SK-N-SH (cell line): ENCODE data around the gene TRIM8. TPM values are rescaled to one million over a fixed set of nuclear protein-coding genes. Genes with fewer than 3 reads are reported as not detected.

ENCODE experiments used
- CTCF ChIA-PET: fragments of 300-600, 350-600 bp; formaldehyde crosslinking; extraction: SDS; loops from one replicate; lab custom pipeline; 2021; lab: Yijun Ruan, JAX
- POLR2A ChIA-PET: fragments of 350-600 bp; sonication (Branson Sonifier 250); formaldehyde crosslinking; extraction: SDS; loops from one replicate; lab custom pipeline; 2020; ENCODE audit warnings: antibody characterized with exemption, inconsistent platforms; lab: Yijun Ruan, JAX
- DNase-seq: peaks from one replicate; pipeline ENCODE4 v3.0.0; 2012
- H2AFZ ChIP-seq: fragments of 200-600 bp; sonication (generic); 2 replicates; pipeline ENCODE4 v1.8.1; 2016; ENCODE audit warnings: antibody characterized with exemption, mild to moderate bottlenecking, low read depth
- H3F3A ChIP-seq: fragments of 200-600 bp; sonication (generic); replicated peaks from 2 replicates; pipeline ENCODE3; 2016; ENCODE audit warnings: antibody characterized with exemption, mild to moderate bottlenecking; ENCODE audit not compliant: insufficient read depth
- H3K27ac ChIP-seq, 2 experiments: fragments of 200-500 bp in 1 of 2; fragments of 200-600 bp in 1 of 2; sonication (Bioruptor generic) in 1 of 2; sonication (generic), shearing (Covaris generic) in 1 of 2; 2 replicates each; pipeline versions ENCODE4 v1.5.1 to v1.6.1; 2014 to 2016; ENCODE audit warnings: low read depth in 2 of 2, inconsistent platforms in 1 of 2, low read length in 1 of 2, mild to moderate bottlenecking in 1 of 2, mixed read lengths in 1 of 2
- H3K27me3 ChIP-seq: fragments of 200-600 bp; sonication (generic), shearing (Covaris generic); 2 replicates; pipeline ENCODE4 v1.6.1; 2016; ENCODE audit warnings: mixed run types; ENCODE audit not compliant: insufficient read depth
- H3K36me3 ChIP-seq, 2 experiments: fragments of 200-500 bp in 1 of 2; fragments of 200-600 bp in 1 of 2; sonication (Bioruptor generic) in 1 of 2; sonication (generic) in 1 of 2; replicated peaks in 1 of 2; 2 replicates each; pipeline versions ENCODE3 to v1.5.1; 2014 to 2016; ENCODE audit warnings: low read length in 1 of 2, mild to moderate bottlenecking in 1 of 2; ENCODE audit not compliant: insufficient read depth in 2 of 2, control insufficient read depth in 1 of 2
- H3K4me1 ChIP-seq, 2 experiments: fragments of 200-500 bp in 1 of 2; fragments of 200-600 bp in 1 of 2; sonication (Bioruptor generic) in 1 of 2; sonication (generic), shearing (Covaris generic) in 1 of 2; 2 replicates each; pipeline versions ENCODE4 v1.5.1 to v1.6.1; 2014 to 2016; ENCODE audit warnings: low read depth in 1 of 2, low read length in 1 of 2, mixed run types in 1 of 2; ENCODE audit not compliant: insufficient read depth in 2 of 2, control insufficient read depth in 1 of 2
- H3K4me2 ChIP-seq: fragments of 200-600 bp; sonication (generic), shearing (Covaris generic); 2 replicates; pipeline ENCODE4 v1.6.1; 2017; ENCODE audit warnings: mixed run types
- H3K4me3 ChIP-seq, 2 experiments: fragments of 200-500 bp in 1 of 2; fragments of 200-600 bp in 1 of 2; sonication (Bioruptor generic) in 1 of 2; sonication (generic), shearing (Covaris generic) in 1 of 2; 2 replicates each; pipeline versions ENCODE4 v1.5.1 to v1.8.1; 2014 to 2016; ENCODE audit warnings: low read depth in 2 of 2, inconsistent platforms in 1 of 2, low read length in 1 of 2, mild to moderate bottlenecking in 1 of 2, mixed read lengths in 1 of 2, moderate library complexity in 1 of 2
- H3K79me2 ChIP-seq: fragments of 200-600 bp; sonication (generic); 2 replicates; pipeline ENCODE4 v1.8.1; 2017; ENCODE audit warnings: mild to moderate bottlenecking; ENCODE audit not compliant: insufficient read depth
- H3K9ac ChIP-seq: fragments of 200-600 bp; sonication (generic); 2 replicates; pipeline ENCODE4 v1.6.1; 2017; ENCODE audit warnings: mixed run types
- H3K9me2 ChIP-seq: fragments of 200-600 bp; sonication (generic); 2 replicates; pipeline ENCODE4 v1.6.1; 2017; ENCODE audit warnings: mixed run types
- H3K9me3 ChIP-seq: fragments of 200-600 bp; sonication (generic); 2 replicates; pipeline ENCODE4 v1.6.1; 2017; ENCODE audit warnings: mixed run types, mild to moderate bottlenecking, moderate library complexity
- H4K20me1 ChIP-seq: fragments of 200-600 bp; sonication (generic); 2 replicates; pipeline ENCODE4 v1.6.1; 2017; ENCODE audit warnings: mild to moderate bottlenecking, mixed run types; ENCODE audit not compliant: insufficient read depth
- CHD2 ChIP-seq: fragments of 150-350 bp; IDR thresholded peaks from 2 replicates; pipeline ENCODE4 v1.6.1; 2018; ENCODE audit warnings: low read length; ENCODE audit not compliant: partially characterized antibody
- ELF1 ChIP-seq: IDR thresholded peaks from 2 replicates; pipeline ENCODE4 v1.4.0; 2012
- EZH2phosphoT487 ChIP-seq: fragments of 200-600 bp; sonication (generic); IDR thresholded peaks from 2 replicates; pipeline ENCODE4 v1.6.1; 2017; ENCODE audit warnings: low read depth, mixed run types, mild to moderate bottlenecking, antibody characterized with exemption, moderate library complexity, borderline replicate concordance
- FOSL2 ChIP-seq: IDR thresholded peaks from 2 replicates; pipeline ENCODE4 v1.4.0; 2012; ENCODE audit warnings: low read depth, mild to moderate bottlenecking, moderate library complexity, borderline replicate concordance
- FOXJ3 ChIP-seq: sonication (generic); formaldehyde crosslinking; IDR thresholded peaks from 2 replicates; pipeline ENCODE4 v1.5.1; 2020; ENCODE audit warnings: mild to moderate bottlenecking, missing genetic modification reagents
- GABPA ChIP-seq: IDR thresholded peaks from 2 replicates; pipeline ENCODE4 v1.4.0; 2012; ENCODE audit warnings: low read depth, mild to moderate bottlenecking
- GATA2 ChIP-seq: sonication (generic); formaldehyde crosslinking; IDR thresholded peaks from 2 replicates; pipeline ENCODE4 v1.5.0; 2020; ENCODE audit warnings: mild to moderate bottlenecking, missing genetic modification reagents
- MXI1 ChIP-seq: IDR thresholded peaks from 2 replicates; pipeline ENCODE4 v1.6.1; 2012; ENCODE audit warnings: mild to moderate bottlenecking, low read depth, low read length, improper control_type of control experiment
- NFIC ChIP-seq: IDR thresholded peaks from 2 replicates; pipeline ENCODE4 v1.4.0; 2012; ENCODE audit warnings: borderline replicate concordance
- NRF1 ChIP-seq: IDR thresholded peaks from 2 replicates; pipeline ENCODE4 v1.6.1; 2012; ENCODE audit warnings: low read depth, mild to moderate bottlenecking, low read length
- POLR2AphosphoS5 ChIP-seq: IDR thresholded peaks from 2 replicates; pipeline ENCODE4 v1.6.1; 2012; ENCODE audit warnings: low read depth, low read length
- RAD21 ChIP-seq: IDR thresholded peaks from 2 replicates; pipeline ENCODE4 v1.6.1; 2012; ENCODE audit warnings: mild to moderate bottlenecking, low read length
- RFX5 ChIP-seq: IDR thresholded peaks from 2 replicates; pipeline ENCODE4 v1.6.1; 2012; ENCODE audit warnings: mild to moderate bottlenecking, improper control_type of control experiment, low read length
- RXRA ChIP-seq: IDR thresholded peaks from 2 replicates; pipeline ENCODE4 v1.4.0; 2012; ENCODE audit warnings: low read depth, mild to moderate bottlenecking, borderline replicate concordance
- SIN3A ChIP-seq: IDR thresholded peaks from 2 replicates; pipeline ENCODE4 v1.6.1; 2012; ENCODE audit warnings: low read depth, mild to moderate bottlenecking, low read length, moderate library complexity, borderline replicate concordance
- SMC3 ChIP-seq: IDR thresholded peaks from 2 replicates; pipeline ENCODE4 v1.6.1; 2012; ENCODE audit warnings: low read depth, low read length, improper control_type of control experiment
- TAF1 ChIP-seq: IDR thresholded peaks from 2 replicates; pipeline ENCODE4 v1.6.1; 2012; ENCODE audit warnings: low read depth, mild to moderate bottlenecking, low read length, moderate library complexity, borderline replicate concordance
- TCF12 ChIP-seq: IDR thresholded peaks from 2 replicates; pipeline ENCODE4 v1.4.0; 2012
- YY1 ChIP-seq: IDR thresholded peaks from 2 replicates; pipeline ENCODE4 v1.4.0; 2012; ENCODE audit warnings: low read depth, mild to moderate bottlenecking
- WGBS: methylation state at CpG from one replicate; pipeline ENCODE4 v1.1.6; 2017; ENCODE audit warnings: low lambda C conversion rate; 5-methylcytosine and 5-hydroxymethylcytosine counted together
- polyA plus RNA-seq, 3 experiments: library from polyadenylated mRNA; depleted of rRNA; stranded (reverse); fragments of >200 nt; gene quantifications; 2 replicates each; pipeline ENCODE4 v1.2.3, GENCODE V29; 2012
- TF ChIP-seq, protein P1 (sequence below): IDR thresholded peaks from 2 replicates; pipeline ENCODE4 v1.4.0; 2012; ENCODE audit warnings: low read depth
- TF ChIP-seq, protein P2 (sequence below): fragments of 150-350 bp; IDR thresholded peaks from 2 replicates; pipeline ENCODE4 v1.6.1; 2017; ENCODE audit warnings: antibody characterized with exemption, low read length, low read depth, borderline replicate concordance
- TF ChIP-seq, protein P3 (sequence below): IDR thresholded peaks from 2 replicates; pipeline ENCODE4 v1.4.0; 2012; ENCODE audit warnings: low read depth, borderline replicate concordance
- TF ChIP-seq, protein P4 (sequence below): fragments of 150-350 bp; IDR thresholded peaks from 2 replicates; pipeline ENCODE4 v1.6.1; 2016; ENCODE audit warnings: mild to moderate bottlenecking, low read depth, low read length
- TF ChIP-seq, protein P5 (sequence below): IDR thresholded peaks from 2 replicates; pipeline ENCODE4; 2012
- TF ChIP-seq, protein P6 (sequence below): IDR thresholded peaks from 2 replicates; pipeline ENCODE4 v1.6.1; 2012; ENCODE audit warnings: mild to moderate bottlenecking, low read depth, low read length, moderate library complexity

TRIM8 gene
- polyA plus RNA-seq, 1 of the 3 experiments (the other 2 are of a cell fraction): 108 TPM

DNA sequence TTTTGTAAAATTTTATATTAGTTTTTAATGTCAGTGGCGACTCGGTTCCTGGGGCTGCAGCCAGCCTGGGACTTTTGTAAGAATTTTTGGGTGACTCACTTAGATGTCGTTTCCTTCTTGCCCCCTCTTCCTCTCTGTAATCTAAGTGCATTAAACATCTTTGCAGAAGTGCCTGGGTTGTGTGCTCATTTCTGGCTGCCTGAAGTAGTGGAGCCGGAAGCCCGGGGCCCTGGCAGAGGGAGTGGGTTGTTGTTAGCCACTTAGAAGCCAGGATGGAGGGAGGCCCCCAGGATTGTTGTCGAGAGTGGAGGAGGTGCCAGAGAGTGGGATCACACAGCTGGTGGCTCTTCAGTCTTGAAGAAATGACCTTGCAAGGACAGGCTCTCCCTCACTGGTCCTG is 11.0 kb upstream of the TRIM8 start:
- H3K27ac ChIP-seq: peak overlapping the region; percentile 77 to 91
- peak overlapping the region; percentile 66; the same call in 1 of the 2 replicates for H2AFZ ChIP-seq
- peaks cover 49 to 68% of the 10 kb centered on the region in 2 experiments; a peak in 3 of 4 replicates for H3K4me1 ChIP-seq
- H3K27me3 ChIP-seq: no peaks in the 10 kb centered on the region
- CTCF ChIA-PET: no interaction called here
- peak overlapping the region; percentile 61 for H3K9ac ChIP-seq
- H3K4me3 ChIP-seq: peak overlapping the region in 1 of 2 experiments; percentile 8; a peak in 1 of 4 replicates
- H3K4me2 ChIP-seq: peak overlapping the region; percentile 71
- no peaks in the 10 kb centered on the region for H3K9me3 ChIP-seq
- 6% methylated on average over 6 of the region's 6 CpGs for WGBS
- no peak for DNase-seq
- POLR2A ChIA-PET: interaction anchor here (0.6 to 1.2 kb wide), 2 partner anchors 9 to 201 kb away, joined by 3 read pairs; partner anchors contain the start of gene CUEDC2
- peaks cover 39% of the 10 kb centered on the region for H3F3A ChIP-seq
- peaks cover 0 to 3% of the 10 kb centered on the region in 2 experiments for H3K36me3 ChIP-seq
- H3K79me2 ChIP-seq: no peaks in the 10 kb centered on the region
- no peaks in the 10 kb centered on the region for H3K9me2 ChIP-seq
- H4K20me1 ChIP-seq: no peaks in the 10 kb centered on the region
- TF ChIP-seq, protein P1, sequence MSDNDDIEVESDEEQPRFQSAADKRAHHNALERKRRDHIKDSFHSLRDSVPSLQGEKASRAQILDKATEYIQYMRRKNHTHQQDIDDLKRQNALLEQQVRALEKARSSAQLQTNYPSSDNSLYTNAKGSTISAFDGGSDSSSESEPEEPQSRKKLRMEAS: 0 out of 2 replicates have a peak, but pooled peaks have one; percentile 16
- TF ChIP-seq YY1 (no peak), TAF1 (no peak), NFIC (peak; percentile 62; the same call in 1 of the 2 replicates), SIN3A (no peak), RXRA (peak; percentile 23; the same call in 1 of the 2 replicates), SMC3 (no peak), ELF1 (peak; percentile 60), NRF1 (no peak), FOSL2 (peak; percentile 65; the same call in 1 of the 2 replicates), CHD2 (no peak), MXI1 (no peak), RAD21 (no peak), GATA2 (CRISPR knock-in tag) (no peak), EZH2phosphoT487 (no peak), GABPA (no peak), POLR2AphosphoS5 (no peak), FOXJ3 (CRISPR knock-in tag) (no peak), RFX5 (no peak), TCF12 (peak; percentile 49; the same call in 1 of the 2 replicates)
- TF ChIP-seq, protein P2, sequence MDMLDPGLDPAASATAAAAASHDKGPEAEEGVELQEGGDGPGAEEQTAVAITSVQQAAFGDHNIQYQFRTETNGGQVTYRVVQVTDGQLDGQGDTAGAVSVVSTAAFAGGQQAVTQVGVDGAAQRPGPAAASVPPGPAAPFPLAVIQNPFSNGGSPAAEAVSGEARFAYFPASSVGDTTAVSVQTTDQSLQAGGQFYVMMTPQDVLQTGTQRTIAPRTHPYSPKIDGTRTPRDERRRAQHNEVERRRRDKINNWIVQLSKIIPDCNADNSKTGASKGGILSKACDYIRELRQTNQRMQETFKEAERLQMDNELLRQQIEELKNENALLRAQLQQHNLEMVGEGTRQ: no peak
- TF ChIP-seq, protein P3, sequence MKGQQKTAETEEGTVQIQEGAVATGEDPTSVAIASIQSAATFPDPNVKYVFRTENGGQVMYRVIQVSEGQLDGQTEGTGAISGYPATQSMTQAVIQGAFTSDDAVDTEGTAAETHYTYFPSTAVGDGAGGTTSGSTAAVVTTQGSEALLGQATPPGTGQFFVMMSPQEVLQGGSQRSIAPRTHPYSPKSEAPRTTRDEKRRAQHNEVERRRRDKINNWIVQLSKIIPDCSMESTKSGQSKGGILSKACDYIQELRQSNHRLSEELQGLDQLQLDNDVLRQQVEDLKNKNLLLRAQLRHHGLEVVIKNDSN: no peak
- TF ChIP-seq, protein P4, sequence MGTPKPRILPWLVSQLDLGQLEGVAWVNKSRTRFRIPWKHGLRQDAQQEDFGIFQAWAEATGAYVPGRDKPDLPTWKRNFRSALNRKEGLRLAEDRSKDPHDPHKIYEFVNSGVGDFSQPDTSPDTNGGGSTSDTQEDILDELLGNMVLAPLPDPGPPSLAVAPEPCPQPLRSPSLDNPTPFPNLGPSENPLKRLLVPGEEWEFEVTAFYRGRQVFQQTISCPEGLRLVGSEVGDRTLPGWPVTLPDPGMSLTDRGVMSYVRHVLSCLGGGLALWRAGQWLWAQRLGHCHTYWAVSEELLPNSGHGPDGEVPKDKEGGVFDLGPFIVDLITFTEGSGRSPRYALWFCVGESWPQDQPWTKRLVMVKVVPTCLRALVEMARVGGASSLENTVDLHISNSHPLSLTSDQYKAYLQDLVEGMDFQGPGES: no peak
- TF ChIP-seq, protein P5, sequence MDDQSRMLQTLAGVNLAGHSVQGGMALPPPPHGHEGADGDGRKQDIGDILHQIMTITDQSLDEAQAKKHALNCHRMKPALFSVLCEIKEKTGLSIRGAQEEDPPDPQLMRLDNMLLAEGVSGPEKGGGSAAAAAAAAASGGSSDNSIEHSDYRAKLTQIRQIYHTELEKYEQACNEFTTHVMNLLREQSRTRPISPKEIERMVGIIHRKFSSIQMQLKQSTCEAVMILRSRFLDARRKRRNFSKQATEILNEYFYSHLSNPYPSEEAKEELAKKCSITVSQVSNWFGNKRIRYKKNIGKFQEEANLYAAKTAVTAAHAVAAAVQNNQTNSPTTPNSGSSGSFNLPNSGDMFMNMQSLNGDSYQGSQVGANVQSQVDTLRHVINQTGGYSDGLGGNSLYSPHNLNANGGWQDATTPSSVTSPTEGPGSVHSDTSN: peak; percentile 46; the same call in 1 of the 2 replicates
- TF ChIP-seq, protein P6, sequence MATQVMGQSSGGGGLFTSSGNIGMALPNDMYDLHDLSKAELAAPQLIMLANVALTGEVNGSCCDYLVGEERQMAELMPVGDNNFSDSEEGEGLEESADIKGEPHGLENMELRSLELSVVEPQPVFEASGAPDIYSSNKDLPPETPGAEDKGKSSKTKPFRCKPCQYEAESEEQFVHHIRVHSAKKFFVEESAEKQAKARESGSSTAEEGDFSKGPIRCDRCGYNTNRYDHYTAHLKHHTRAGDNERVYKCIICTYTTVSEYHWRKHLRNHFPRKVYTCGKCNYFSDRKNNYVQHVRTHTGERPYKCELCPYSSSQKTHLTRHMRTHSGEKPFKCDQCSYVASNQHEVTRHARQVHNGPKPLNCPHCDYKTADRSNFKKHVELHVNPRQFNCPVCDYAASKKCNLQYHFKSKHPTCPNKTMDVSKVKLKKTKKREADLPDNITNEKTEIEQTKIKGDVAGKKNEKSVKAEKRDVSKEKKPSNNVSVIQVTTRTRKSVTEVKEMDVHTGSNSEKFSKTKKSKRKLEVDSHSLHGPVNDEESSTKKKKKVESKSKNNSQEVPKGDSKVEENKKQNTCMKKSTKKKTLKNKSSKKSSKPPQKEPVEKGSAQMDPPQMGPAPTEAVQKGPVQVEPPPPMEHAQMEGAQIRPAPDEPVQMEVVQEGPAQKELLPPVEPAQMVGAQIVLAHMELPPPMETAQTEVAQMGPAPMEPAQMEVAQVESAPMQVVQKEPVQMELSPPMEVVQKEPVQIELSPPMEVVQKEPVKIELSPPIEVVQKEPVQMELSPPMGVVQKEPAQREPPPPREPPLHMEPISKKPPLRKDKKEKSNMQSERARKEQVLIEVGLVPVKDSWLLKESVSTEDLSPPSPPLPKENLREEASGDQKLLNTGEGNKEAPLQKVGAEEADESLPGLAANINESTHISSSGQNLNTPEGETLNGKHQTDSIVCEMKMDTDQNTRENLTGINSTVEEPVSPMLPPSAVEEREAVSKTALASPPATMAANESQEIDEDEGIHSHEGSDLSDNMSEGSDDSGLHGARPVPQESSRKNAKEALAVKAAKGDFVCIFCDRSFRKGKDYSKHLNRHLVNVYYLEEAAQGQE: no peak
